CD14-positive monocyte (primary cell): ENCODE results near the gene SH2D4B. TPM values are rescaled to one million over a fixed set of nuclear protein-coding genes. Genes with fewer than 3 reads are reported as not detected.

Source experiments
- DNase-seq, 3 donors: peaks; one replicate each; pipeline ENCODE4 v3.0.0-alpha.2; 2011 to 2022
- H2AFZ ChIP-seq: 2 replicates; pipeline ENCODE4 v1.6.0; 2012; ENCODE audit warnings: mild to moderate bottlenecking, low read depth, low read length, inconsistent platforms; ENCODE audit not compliant: insufficient read depth, poor library complexity, severe bottlenecking
- H3K27ac ChIP-seq, 2 donors: 1 replicate in 1 of 2; 2 replicates in 1 of 2; pipeline ENCODE4 v1.5.1; 2012 to 2013; ENCODE audit warnings: low read length in 2 of 2, control low read depth in 1 of 2, inconsistent platforms in 1 of 2, low read depth in 1 of 2, mild to moderate bottlenecking in 1 of 2
- H3K27me3 ChIP-seq, 2 donors: one replicate each; pipeline versions ENCODE4 v1.6.0 to v1.6.1; 2011 to 2013; ENCODE audit warnings: low read length in 2 of 2; ENCODE audit not compliant: control insufficient read depth in 2 of 2, insufficient read depth in 2 of 2
- H3K36me3 ChIP-seq, 2 donors: replicated peaks in 1 of 2; 1 replicate in 1 of 2; 2 replicates in 1 of 2; pipeline versions ENCODE4 v1.5.1 to v1.6.1; 2012 to 2013; ENCODE audit warnings: low read length in 2 of 2, control low read depth in 1 of 2, inconsistent platforms in 1 of 2, mild to moderate bottlenecking in 1 of 2; ENCODE audit not compliant: insufficient read depth in 2 of 2, control insufficient read depth in 1 of 2
- H3K4me1 ChIP-seq, 2 donors: 1 replicate in 1 of 2; 2 replicates in 1 of 2; pipeline versions ENCODE4 v1.5.1 to v1.6.1; 2012 to 2013; ENCODE audit warnings: low read length in 2 of 2, control low read depth in 1 of 2, inconsistent platforms in 1 of 2, mild to moderate bottlenecking in 1 of 2, moderate library complexity in 1 of 2; ENCODE audit not compliant: insufficient read depth in 2 of 2, control insufficient read depth in 1 of 2
- H3K4me2 ChIP-seq: replicated peaks from 2 replicates; pipeline ENCODE3; 2012; ENCODE audit warnings: low read length, moderate library complexity, mild to moderate bottlenecking; ENCODE audit not compliant: poor library complexity, severe bottlenecking; ENCODE audit errors: extremely low read depth
- H3K4me3 ChIP-seq, 3 experiments: fragments of 200-600 bp in 1 of 3; sonication (generic) in 1 of 3; replicated peaks in 1 of 3; 1 replicate in 2 of 3; 2 replicates in 1 of 3; pipeline ENCODE4 v1.5.1; 2011 to 2013; ENCODE audit warnings: low read length in 3 of 3, mild to moderate bottlenecking in 3 of 3, control low read depth in 2 of 3, low read depth in 2 of 3, inconsistent platforms in 1 of 3, moderate library complexity in 1 of 3
- H3K79me2 ChIP-seq: 2 replicates; pipeline ENCODE4 v1.6.0; 2012; ENCODE audit warnings: mild to moderate bottlenecking, control low read depth, inconsistent platforms, low read length, moderate library complexity; ENCODE audit not compliant: insufficient read depth
- H3K9ac ChIP-seq: 2 replicates; pipeline ENCODE4 v1.6.0; 2017; ENCODE audit warnings: low read length, mild to moderate bottlenecking; ENCODE audit not compliant: insufficient read depth, poor library complexity, severe bottlenecking
- H3K9me3 ChIP-seq, 2 donors: replicated peaks in 1 of 2; 1 replicate in 1 of 2; 2 replicates in 1 of 2; pipeline versions ENCODE4 v1.5.1 to v1.6.1; 2012 to 2013; ENCODE audit warnings: low read length in 2 of 2, control low read depth in 1 of 2; ENCODE audit not compliant: control insufficient read depth in 1 of 2, insufficient read depth in 1 of 2
- H4K20me1 ChIP-seq: 2 replicates; pipeline ENCODE4 v1.6.0; 2012; ENCODE audit warnings: mild to moderate bottlenecking, low read length, control low read depth, moderate library complexity; ENCODE audit not compliant: insufficient read depth
- H3K27ac Mint-ChIP-seq, 7 donors: one replicate each; pipeline ENCODE4 v1.8.0; 2020; ENCODE audit warnings: mild to moderate bottlenecking in 7 of 7, mixed read lengths in 7 of 7, moderate library complexity in 6 of 7, inconsistent platforms in 2 of 7
- H3K27me3 Mint-ChIP-seq, 3 donors: one replicate each; pipeline ENCODE4 v1.8.0; 2021 to 2022; ENCODE audit warnings: low read depth in 3 of 3, mild to moderate bottlenecking in 3 of 3, mixed read lengths in 3 of 3, moderate library complexity in 3 of 3, inconsistent platforms in 1 of 3
- H3K36me3 Mint-ChIP-seq, 2 donors: one replicate each; pipeline ENCODE4 v1.8.0; 2020; ENCODE audit warnings: mixed read lengths in 2 of 2, inconsistent platforms in 1 of 2, mild to moderate bottlenecking in 1 of 2
- H3K4me1 Mint-ChIP-seq: one replicate; pipeline ENCODE4 v1.8.0; 2020; ENCODE audit warnings: mild to moderate bottlenecking, mixed read lengths
- H3K4me3 Mint-ChIP-seq, 2 donors: one replicate each; pipeline ENCODE4 v1.8.0; 2020; ENCODE audit warnings: mild to moderate bottlenecking in 2 of 2, mixed read lengths in 2 of 2, moderate library complexity in 1 of 2
- H3K9me3 Mint-ChIP-seq, 7 donors: one replicate each; pipeline ENCODE4 v1.8.0; 2020 to 2022; ENCODE audit warnings: mixed read lengths in 7 of 7, mild to moderate bottlenecking in 6 of 7, moderate library complexity in 6 of 7, inconsistent platforms in 2 of 7
- WGBS: methylation state at CpG from one replicate; pipeline ENCODE4 v1.1.5; 2013; ENCODE audit warnings: missing lambda C conversion rate; ENCODE audit not compliant: insufficient coverage; 5-methylcytosine and 5-hydroxymethylcytosine counted together
- intact Hi-C, 2 donors: fragments of 100-400 bp; cut with micrococcal nuclease; formaldehyde crosslinking; loops; one replicate each; pipeline versions ENCODE4 v1.15.0 to v1.15.1; 2023
- polyA plus RNA-seq, 3 donors: library from polyadenylated mRNA; depleted of rRNA in 1 of 3; unstranded in 2 of 3; stranded (reverse) in 1 of 3; fragments of 300-500 nt in 2 of 3; fragments of >200 nt in 1 of 3; fragmentation: Illumina TruSeq in 2 of 3; gene quantifications; 1 replicate in 2 of 3; 2 replicates in 1 of 3; pipeline ENCODE4 v1.2.3, GENCODE V29; 2012 to 2021
- TF ChIP-seq, protein P1 (sequence below): fragments of 200-600 bp; IDR thresholded peaks from one replicate; pipeline ENCODE4 v1.8.0; 2022; ENCODE audit warnings: antibody characterized with exemption, mild to moderate bottlenecking

SH2D4B gene
- polyA plus RNA-seq, 3 donors = 0.01 TPM; not detected in 2

DNA sequence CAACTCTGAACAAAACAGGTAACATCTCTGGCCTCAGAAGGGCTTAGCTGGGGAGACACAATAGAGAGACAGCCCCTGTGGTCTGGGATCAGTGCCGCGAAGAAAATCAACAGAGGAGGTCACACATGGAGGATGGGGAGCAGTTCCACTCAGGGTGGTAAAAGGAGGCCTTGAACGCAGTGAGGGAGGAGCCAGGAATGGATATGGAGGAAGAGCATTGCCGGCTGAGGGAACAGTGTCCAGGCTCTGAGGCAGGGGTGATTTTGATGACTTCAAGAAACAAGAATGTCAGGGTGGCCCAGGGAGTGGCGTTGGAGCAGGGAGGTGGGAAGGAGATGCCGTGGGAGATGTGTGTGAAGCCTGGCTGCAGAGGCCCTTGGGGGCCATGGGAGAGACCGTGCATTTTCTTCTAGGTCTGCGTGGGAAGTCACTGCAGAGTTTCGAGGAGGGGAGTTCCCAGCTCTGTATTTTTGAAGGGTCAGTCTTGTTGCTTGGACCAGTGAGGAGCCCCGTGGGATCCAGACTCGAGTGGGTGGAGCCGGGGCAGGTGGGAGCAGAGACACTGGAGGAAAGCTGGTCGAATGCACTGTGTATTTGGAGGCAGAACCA lies 35.7 kb upstream of the SH2D4B start:
- Histone ChIP-seq H3K4me1 (peaks cover 89 to 90% of the 10 kb centered on the region in 2 donors), H3K9ac (no peak overlapping the region), H3K36me3 (peaks cover 9 to 22% of the 10 kb centered on the region in 2 donors), H4K20me1 (peaks cover 82% of the 10 kb centered on the region), H3K4me3 (no peak overlapping the region), H2AFZ (no peak overlapping the region), H3K79me2 (peaks cover 88% of the 10 kb centered on the region), H3K27me3 (no peaks in the 10 kb centered on the region), H3K27ac (peak overlapping the region; percentile 92 to 95), H3K4me2 (no peak overlapping the region), H3K9me3 (no peaks in the 10 kb centered on the region)
- Mint-ChIP-seq H3K9me3 (no peaks in the 10 kb centered on the region), H3K4me1 (peaks cover 87% of the 10 kb centered on the region), H3K27me3 (no peaks in the 10 kb centered on the region), H3K4me3 (peak overlapping the region in 1 of 2 donors; percentile 1), H3K27ac (peak overlapping the region; percentile 57 to 99 (median 97)), H3K36me3 (peaks cover 37 to 53% of the 10 kb centered on the region in 2 donors)
- TF ChIP-seq, protein P1, sequence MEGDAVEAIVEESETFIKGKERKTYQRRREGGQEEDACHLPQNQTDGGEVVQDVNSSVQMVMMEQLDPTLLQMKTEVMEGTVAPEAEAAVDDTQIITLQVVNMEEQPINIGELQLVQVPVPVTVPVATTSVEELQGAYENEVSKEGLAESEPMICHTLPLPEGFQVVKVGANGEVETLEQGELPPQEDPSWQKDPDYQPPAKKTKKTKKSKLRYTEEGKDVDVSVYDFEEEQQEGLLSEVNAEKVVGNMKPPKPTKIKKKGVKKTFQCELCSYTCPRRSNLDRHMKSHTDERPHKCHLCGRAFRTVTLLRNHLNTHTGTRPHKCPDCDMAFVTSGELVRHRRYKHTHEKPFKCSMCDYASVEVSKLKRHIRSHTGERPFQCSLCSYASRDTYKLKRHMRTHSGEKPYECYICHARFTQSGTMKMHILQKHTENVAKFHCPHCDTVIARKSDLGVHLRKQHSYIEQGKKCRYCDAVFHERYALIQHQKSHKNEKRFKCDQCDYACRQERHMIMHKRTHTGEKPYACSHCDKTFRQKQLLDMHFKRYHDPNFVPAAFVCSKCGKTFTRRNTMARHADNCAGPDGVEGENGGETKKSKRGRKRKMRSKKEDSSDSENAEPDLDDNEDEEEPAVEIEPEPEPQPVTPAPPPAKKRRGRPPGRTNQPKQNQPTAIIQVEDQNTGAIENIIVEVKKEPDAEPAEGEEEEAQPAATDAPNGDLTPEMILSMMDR = no peak
- intact Hi-C loops = loop anchor here in 1 of 2 donors (2.0 to 5.0 kb wide), 2 partner anchors 15 to 45 kb away; no protein-coding TSS in a partner anchor
- 94% methylated on average over 12 of the region's 13 CpGs for WGBS
- DNase-seq = no peak

DNA sequence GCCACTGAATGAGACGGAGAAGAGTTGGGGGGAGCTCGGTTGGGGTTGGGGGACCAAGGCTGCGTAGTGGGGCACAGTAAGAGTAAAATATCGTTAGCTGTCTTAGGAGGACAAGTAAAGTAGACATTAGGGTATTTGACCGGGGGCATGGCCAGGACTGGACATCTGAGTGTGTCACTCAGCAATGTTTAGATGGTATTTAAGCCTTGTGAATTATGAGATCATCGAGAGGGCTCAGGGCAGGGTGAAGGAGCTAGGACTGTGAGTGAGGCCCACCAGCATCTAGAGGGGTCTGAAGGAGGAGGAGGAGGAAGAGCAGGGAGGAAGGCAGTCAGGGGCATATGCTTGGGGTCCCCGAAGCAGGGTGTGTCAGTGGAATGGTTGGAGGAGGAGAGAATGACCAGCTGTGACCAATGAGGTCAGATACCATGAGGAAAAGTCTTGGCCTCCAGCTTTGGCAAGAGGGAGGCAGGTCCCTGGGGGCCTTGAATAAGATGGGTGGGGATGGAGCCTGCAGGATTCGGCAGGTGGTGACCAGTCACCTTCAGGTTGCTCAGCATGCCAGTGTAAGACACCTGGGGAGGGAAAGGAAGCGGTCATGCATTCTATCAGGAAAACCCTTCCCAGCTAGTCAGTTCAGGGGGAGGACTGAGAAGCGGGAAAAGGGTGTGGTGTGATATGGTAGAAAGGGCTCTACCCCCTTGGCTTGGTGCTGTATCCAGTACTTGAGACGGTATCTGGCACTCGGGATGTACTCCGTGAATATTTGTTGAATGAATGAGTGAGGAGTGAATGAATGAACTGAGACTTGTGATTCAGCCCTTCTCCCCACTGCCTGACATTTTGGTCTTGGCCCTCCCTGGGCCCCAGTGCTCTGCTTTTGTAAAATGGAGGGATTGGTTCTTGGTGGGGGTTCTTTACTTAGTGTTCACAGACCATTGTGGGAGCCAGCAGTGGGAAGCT lies 34.8 kb upstream of the SH2D4B start:
- Mint-ChIP-seq H3K9me3 (no peaks in the 10 kb centered on the region), H3K4me3 (peak overlapping the region in 1 of 2 donors; percentile 83), H3K4me1 (peaks cover 80% of the 10 kb centered on the region), H3K36me3 (peaks cover 41 to 61% of the 10 kb centered on the region in 2 donors), H3K27me3 (no peaks in the 10 kb centered on the region), H3K27ac (peak overlapping the region; percentile 88 to 99 (median 97))
- TF ChIP-seq, protein P1 = no peak
- Histone ChIP-seq H3K36me3 (peaks cover 15 to 31% of the 10 kb centered on the region in 2 donors), H3K4me3 (peak overlapping the region in 1 of 3 experiments; percentile 60), H2AFZ (no peak overlapping the region), H4K20me1 (peaks cover 85% of the 10 kb centered on the region), H3K27me3 (no peaks in the 10 kb centered on the region), H3K9ac (no peak overlapping the region), H3K79me2 (peaks cover 88% of the 10 kb centered on the region), H3K4me2 (peak overlapping the region; percentile 50), H3K27ac (peak overlapping the region; percentile 92 to 95), H3K9me3 (no peaks in the 10 kb centered on the region), H3K4me1 (peaks cover 80 to 81% of the 10 kb centered on the region in 2 donors)
- DNase-seq = no peak
- WGBS = 95% methylated on average over 8 of the region's 13 CpGs
- intact Hi-C loops = loop anchor here in 1 of 2 donors (5.0 kb wide), 1 partner anchor 46 kb away; no protein-coding TSS in a partner anchor
